Prostate gland (tissue), 2 donors: ENCODE results near the gene LRCH1.

Experiments used
- CTCF ChIP-seq, 4 experiments: fragments of 200-600 bp in 2 of 4; fragments of 450-650 bp in 2 of 4; sonication (generic) in 2 of 4; IDR thresholded peaks; 1 replicate in 3 of 4; 2 replicates in 1 of 4; pipeline ENCODE4 v1.5.1; 2016 to 2019; ENCODE audit warnings: antibody characterized with exemption in 4 of 4, mild to moderate bottlenecking in 2 of 4, moderate library complexity in 2 of 4
- POLR2A ChIP-seq: fragments of 450-650 bp; IDR thresholded peaks from one replicate; pipeline ENCODE4 v1.6.1; 2016; ENCODE audit warnings: antibody characterized with exemption, mild to moderate bottlenecking
- POLR2AphosphoS5 ChIP-seq: sonication (generic); formaldehyde crosslinking; IDR thresholded peaks from one replicate; pipeline ENCODE4 v1.6.1; 2017; ENCODE audit warnings: antibody characterized with exemption

DNA sequence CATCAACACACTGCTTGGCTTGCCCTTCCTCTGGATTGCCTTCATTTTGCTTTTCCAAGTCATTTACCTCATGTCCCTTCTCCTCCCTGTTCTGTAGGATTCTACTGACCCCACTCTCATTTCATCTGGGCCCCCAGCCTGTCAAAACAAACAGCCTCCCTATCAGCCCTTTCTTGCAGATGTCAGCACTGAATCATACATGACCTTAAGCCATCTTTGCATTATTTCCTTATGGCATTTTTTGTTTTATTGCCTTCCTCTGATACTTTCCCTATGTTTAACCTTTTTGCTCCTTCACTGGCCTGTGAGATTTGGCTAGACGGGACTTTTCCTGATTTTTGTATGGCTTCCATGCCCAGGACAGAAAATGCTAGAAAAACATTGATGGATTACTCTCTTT is 8.7 kb downstream of the LRCH1 start:
- TF ChIP-seq CTCF (IDR thresholded peaks at IDR 0.05) (no peak), POLR2AphosphoS5 (no peak), POLR2A (no peak)
